Ovary (tissue), 3 donors: ENCODE data around the gene TNFRSF9.

Experiments
- POLR2A ChIP-seq: fragments of 450-650 bp; IDR thresholded peaks from one replicate; pipeline ENCODE4 v1.6.1; 2017; ENCODE audit warnings: antibody characterized with exemption, mild to moderate bottlenecking, moderate library complexity
- TF ChIP-seq, protein P1 (sequence below), 3 donors: fragments of 450-650 bp in 2 of 3; fragments of 200-600 bp in 1 of 3; IDR thresholded peaks; one replicate each; pipeline versions ENCODE4 v1.5.1 to v1.8.0; 2016 to 2022; ENCODE audit warnings: antibody characterized with exemption in 3 of 3, mild to moderate bottlenecking in 1 of 3
- donor health status: DM: no; HTN: no; CAD: no.

- TF ChIP-seq, protein P1, sequence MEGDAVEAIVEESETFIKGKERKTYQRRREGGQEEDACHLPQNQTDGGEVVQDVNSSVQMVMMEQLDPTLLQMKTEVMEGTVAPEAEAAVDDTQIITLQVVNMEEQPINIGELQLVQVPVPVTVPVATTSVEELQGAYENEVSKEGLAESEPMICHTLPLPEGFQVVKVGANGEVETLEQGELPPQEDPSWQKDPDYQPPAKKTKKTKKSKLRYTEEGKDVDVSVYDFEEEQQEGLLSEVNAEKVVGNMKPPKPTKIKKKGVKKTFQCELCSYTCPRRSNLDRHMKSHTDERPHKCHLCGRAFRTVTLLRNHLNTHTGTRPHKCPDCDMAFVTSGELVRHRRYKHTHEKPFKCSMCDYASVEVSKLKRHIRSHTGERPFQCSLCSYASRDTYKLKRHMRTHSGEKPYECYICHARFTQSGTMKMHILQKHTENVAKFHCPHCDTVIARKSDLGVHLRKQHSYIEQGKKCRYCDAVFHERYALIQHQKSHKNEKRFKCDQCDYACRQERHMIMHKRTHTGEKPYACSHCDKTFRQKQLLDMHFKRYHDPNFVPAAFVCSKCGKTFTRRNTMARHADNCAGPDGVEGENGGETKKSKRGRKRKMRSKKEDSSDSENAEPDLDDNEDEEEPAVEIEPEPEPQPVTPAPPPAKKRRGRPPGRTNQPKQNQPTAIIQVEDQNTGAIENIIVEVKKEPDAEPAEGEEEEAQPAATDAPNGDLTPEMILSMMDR (IDR thresholded peaks at IDR 0.05): no peak
- TF ChIP-seq POLR2A: no peak
Measured at GRCh38 chr1:7891804-7892203, 48.8 kb downstream of the TNFRSF9 start.
